Stimulated activated CD8-positive, alpha-beta memory T cell treated with anti-CD3 and anti-CD28 coated beads, Interleukin-15, amount 100 ng/mL, for 4 hours (primary cell): ENCODE data around the gene TAOK3.
"Not testable (repeated sequence)": the region's sequence is repeated elsewhere in the genome, so short reads cannot be mapped to it uniquely, and the experiment has no call there.

ENCODE experiments used
- DNase-seq, 2 donors: peaks; one replicate each; pipeline ENCODE4 v3.0.0-alpha.2; 2020; ENCODE audit warnings: low read depth in 2 of 2

TAOK3 gene

GRCh38 chr12:118337194-118337838, 35.4 kb downstream of the TAOK3 start:
- DNase-seq = no peak

DNA sequence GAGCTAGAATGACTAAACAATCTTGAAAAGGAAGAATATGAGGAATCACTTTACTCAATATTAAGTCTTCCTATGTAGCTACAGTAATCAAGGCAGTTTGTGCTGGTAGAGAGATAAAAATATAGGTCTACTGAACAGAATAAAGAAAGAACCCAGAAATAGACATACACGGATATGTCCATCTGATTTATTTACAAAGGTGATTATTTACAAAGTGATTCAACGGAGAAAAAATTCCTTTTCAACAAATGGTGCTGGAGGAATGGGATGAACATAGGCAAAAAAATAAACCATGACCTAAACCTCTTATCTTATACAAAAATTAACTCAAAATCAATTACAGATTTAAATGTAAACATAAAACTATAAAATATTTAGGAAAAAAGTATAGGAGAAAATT, 36.6 kb downstream of the TAOK3 start:
- no peak for DNase-seq

GRCh38 chr12:118334939-118335567, 37.7 kb downstream of the TAOK3 start:
- no peak for DNase-seq

DNA sequence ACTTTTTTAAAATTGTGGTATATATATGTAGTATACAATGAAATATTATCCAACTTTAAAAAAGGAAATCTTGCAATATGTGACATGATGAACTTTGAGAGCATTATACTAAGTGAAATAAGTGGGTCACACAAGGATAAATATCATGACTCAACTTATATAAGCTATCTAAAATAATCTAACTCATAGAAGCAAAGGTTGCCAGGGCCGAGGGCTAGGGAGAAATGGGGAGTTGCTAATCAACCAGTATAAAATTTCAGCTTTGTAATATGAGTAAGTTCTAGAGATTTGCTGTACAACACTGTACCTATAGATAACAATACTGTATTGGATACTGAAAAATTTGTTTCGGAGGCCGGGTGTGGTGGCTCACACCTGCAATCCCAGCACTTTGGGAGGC, 38.5 kb downstream of the TAOK3 start:
- DNase-seq = no peak

DNA sequence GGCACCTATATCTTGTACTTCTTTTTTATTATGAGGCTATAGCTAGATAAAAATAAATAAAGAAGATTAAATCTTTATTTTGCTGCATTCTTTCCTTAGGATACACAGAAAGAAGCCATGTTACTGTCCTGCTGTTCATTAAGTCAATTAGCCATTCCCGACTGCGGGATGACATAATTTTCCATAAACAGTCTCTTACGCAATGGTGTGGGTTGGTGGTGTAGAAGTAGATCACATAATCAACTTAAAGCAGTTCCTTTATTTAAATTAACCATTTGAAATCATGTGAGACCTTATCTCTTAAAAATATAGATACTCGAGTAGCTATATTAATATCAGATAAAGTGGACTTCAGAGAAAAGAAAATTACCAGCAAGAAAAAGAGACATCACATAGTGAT, 40.2 kb downstream of the TAOK3 start:
- DNase-seq = no peak

DNA sequence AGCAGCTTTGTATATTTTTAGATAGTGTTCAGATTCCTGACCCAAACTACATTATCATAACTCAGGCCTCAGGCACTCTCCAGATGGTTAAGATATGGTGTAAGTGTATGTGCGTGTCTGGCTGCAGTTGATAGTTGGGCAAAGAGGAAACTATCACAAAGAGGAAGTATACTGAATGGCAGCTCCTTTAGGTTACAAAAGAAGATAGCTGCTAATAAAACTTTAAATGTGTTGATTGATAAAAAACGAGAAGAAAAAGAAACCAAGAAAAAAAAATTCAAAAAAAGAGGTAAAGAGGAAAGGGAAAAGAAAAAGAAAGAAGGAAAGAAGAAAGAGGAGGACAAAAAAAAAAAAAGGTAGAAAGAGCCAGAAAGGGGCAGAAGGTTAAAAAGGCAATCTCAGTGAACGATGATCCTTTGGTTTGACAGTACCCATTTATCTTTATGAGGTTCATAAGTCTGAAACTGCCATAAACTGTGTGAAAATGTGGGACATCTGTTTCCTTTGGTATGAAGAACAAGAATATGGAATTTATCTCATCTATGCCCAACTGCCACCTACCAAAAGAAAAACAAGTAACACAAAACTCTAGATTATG, 42.2 kb downstream of the TAOK3 start:
- DNase-seq = no peak

DNA sequence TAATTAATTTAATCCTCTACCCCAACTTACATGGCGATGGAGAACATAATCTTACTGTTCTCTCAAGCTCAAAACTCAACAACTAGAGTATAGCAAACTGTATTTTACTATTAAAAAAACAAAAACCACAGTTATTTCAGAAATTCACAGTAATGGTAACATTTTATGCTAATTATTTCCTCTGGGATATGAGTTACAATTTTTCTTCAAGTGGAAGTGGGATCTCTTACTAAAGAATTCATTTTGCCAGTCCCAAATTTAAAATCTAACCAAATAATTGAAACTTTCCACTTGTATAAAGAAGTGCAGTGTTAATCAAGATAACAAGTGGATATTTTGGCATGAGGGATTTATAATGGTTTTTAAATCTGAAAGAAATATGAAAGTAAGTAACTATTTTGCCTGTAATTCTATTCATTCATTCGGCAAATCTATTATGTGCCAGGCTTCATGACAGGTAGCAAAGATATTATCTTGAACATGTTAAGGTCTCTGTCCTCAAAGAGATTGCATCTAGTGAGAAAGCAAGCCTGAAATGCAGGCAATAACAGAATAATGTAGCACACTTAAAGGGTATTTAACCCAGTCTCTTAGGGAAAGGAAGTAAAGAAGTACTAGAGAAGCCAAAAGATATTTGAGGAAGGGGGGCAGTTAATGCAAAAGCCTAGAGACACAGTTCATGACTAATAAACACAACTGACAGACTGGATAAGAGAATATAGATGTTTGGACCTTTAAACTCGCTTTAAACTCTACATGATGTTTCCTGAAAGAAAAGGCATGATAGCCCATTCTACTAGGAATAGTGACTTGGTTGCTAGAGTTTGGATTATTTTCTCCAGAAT, 44.0 kb downstream of the TAOK3 start:
- DNase-seq = no peak

GRCh38 chr12:118327391-118327790, 45.3 kb downstream of the TAOK3 start:
- no peak for DNase-seq

- DNase-seq = no peak
Observed at GRCh38 chr12:118326991-118327390, 45.7 kb downstream of the TAOK3 start.

- no peak for DNase-seq
Observed at GRCh38 chr12:118325081-118325480, 47.6 kb downstream of the TAOK3 start.

DNA sequence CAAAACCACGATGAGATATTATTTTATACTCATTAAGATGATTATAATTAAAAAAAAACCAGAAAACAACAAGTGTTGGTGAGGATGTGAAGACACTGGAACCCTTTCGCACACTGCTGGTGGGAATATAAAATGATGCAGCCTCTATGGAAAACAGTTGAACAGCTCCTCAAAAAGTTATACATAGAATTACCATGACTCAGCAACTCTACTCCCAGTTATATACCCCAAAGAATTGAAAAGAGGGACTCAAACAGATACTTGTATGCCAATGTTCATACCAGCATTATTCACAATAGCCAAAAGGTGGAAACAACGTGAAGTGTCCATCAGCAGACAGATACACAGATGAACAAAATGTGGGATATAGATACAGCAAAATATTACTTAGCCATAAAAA, 53.1 kb downstream of the TAOK3 start:
- no peak for DNase-seq

- no peak for DNase-seq
Observed at GRCh38 chr12:118318744-118319143, 54.0 kb downstream of the TAOK3 start.

- no peak for DNase-seq
Observed at GRCh38 chr12:118317729-118318128, 55.0 kb downstream of the TAOK3 start.

- no peak for DNase-seq
Observed at GRCh38 chr12:118315821-118316220, 56.9 kb downstream of the TAOK3 start.

- no peak for DNase-seq
Observed at GRCh38 chr12:118312578-118312977, 60.1 kb downstream of the TAOK3 start.

DNA sequence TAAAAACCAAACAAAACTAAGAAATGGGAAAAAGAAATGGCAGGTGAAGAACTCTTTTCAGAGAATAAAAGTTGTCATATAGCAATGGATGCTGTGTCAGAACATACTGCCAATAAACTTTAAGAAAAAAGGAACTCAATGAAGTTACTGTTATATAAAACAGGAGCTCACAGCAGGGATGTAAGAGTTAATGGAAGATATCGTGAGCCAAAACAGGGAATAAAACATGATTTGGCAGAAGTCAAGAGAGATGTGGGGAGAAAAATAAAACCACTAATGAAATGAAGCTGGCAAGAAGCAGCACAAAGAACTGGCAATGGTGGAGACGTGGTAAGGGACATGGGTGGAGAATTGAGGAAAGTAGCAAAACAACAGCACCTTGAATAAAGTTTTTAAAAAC, 61.0 kb downstream of the TAOK3 start:
- no peak for DNase-seq

- DNase-seq = no peak
Observed at GRCh38 chr12:118310320-118310719, 62.4 kb downstream of the TAOK3 start.

GRCh38 chr12:118308006-118308405, 64.7 kb downstream of the TAOK3 start:
- DNase-seq = not testable (repeated sequence)

GRCh38 chr12:118307069-118307954, 65.4 kb downstream of the TAOK3 start:
- peak in 1 of 2 donors; percentile 11 for DNase-seq

GRCh38 chr12:118304093-118304492, 68.6 kb downstream of the TAOK3 start:
- DNase-seq = no peak

DNA sequence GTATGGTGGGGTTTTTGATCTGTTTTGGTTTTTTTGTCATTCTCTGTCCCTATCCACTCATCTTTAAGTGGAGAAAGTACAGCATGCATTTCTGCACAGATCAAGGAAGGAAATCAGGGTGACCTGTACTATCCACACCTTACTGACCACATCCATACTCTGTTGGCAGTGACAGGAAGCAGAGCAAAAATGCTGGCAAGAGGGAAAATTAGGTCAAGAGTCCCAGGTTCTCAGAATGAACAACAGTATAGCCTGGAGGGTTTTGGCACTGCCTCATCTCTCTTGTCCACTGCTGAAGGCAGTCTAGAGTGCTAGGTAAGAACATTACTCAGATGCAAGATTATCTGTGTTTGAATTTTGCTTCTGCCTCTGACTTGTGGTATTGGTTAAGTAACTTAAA, 70.7 kb downstream of the TAOK3 start:
- DNase-seq = no peak
